Measurements from ENCODE around the gene BMPR1A. TPM values are rescaled to one million over a fixed set of nuclear protein-coding genes. Genes with fewer than 3 reads are reported as not detected.
"Not testable (repeated sequence)": the region's sequence is repeated elsewhere in the genome, so short reads cannot be mapped to it uniquely, and the experiment has no call there.

BMPR1A gene
- total RNA-seq, 4 donors from 2014 or later: 26.5 to 44.9 (median 37.1) TPM

DNA sequence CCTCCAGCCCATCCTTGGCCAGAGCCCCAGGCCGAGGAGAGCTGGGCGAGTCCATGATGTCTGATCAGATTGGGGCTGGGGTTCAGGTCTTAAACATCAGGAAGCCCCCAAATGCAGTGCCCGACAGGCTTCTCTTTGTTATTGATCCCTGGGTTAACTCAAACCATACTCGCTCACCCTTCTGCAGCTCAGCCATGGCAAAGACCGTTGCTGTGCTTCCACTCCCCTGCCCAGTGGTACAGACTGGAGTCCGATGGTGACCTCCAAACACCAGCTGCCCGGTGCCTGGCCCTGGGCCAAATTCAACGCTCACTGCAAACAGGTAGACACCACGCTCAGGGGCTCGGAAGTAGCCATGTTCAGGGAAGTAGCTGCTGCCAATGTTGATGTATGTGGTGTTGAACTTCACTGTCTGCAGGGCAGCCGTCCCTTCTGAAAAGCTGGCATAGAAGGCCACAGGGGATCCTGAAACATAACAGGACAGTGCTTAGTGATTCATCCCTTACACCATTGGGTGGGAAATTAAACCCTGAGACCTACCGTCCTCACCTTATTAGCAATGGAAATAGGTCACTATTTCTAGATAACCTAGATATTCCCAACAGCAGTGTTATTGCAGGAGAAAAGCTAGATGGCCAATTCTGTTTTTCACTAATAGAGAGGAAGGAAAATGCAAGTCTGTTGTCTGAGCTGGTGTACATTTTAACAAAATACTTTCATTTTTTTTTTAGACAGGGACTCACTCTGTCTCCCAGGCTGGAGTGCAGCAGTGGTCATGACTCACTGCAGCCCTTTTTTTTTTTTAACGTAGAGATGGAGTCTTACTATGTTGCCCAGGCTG lies 180.5 kb downstream of the BMPR1A start:
- TF ChIP-seq, protein P1, sequence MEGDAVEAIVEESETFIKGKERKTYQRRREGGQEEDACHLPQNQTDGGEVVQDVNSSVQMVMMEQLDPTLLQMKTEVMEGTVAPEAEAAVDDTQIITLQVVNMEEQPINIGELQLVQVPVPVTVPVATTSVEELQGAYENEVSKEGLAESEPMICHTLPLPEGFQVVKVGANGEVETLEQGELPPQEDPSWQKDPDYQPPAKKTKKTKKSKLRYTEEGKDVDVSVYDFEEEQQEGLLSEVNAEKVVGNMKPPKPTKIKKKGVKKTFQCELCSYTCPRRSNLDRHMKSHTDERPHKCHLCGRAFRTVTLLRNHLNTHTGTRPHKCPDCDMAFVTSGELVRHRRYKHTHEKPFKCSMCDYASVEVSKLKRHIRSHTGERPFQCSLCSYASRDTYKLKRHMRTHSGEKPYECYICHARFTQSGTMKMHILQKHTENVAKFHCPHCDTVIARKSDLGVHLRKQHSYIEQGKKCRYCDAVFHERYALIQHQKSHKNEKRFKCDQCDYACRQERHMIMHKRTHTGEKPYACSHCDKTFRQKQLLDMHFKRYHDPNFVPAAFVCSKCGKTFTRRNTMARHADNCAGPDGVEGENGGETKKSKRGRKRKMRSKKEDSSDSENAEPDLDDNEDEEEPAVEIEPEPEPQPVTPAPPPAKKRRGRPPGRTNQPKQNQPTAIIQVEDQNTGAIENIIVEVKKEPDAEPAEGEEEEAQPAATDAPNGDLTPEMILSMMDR (IDR thresholded peaks at IDR 0.05): no peak
- DNase-seq (ENCODE audit: low spot score) (no peak), ATAC-seq (ENCODE audit: low FRiP score) (no peak)

DNA sequence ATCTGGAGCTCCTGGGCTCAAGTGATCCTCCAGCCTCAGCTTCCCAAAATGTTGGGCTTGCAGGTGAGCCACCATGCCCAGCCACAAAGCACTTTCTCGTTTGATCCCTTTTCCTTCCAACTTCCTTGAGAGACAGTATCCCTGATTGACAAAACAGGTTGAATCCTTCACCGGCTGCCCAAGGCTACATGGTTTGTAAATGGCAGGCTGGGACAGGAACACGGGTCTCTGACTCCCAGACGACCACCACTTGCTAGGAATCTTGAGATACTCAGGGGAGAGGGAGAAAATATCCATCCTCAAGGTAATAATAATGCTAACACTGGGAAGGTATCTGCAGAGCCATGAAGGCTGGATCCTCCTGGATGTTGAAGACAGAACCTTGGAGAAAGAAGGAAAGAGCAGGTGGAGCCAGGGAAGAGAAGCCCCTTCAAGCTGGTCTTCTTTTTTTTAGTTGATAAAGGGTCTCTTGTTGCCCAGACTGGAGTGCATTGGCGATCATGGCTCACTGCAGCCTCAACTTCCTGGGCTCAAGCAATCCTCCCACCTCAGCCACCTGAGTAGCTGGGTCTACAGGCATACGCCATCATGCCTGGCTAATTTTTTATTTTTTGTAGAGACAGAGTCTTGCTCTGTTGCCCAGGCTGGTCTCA lies 181.2 kb downstream of the BMPR1A start:
- ATAC-seq (ENCODE audit: low FRiP score): no peak
- TF ChIP-seq, protein P1 (IDR thresholded peaks at IDR 0.05): no peak
- no peak for DNase-seq (ENCODE audit: low spot score)

DNA sequence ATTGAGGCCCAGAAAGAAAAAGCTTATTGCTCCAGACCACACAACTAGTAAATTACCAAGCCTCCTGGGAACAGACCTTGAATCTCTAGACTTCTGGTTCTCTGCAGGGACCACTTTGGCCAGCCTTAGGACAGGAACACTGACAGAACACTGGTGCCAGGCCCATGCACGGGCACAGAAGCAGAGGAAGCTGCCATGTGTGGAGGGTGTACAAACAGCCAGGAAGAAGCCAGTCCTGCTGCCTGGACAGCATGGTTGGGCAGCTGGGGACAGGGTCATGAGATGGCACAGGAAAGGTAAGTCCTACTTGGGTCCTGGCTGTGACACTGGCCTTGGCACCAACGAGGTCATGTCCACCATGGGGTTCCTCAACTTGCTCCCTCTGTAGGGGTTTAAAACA lies 181.8 kb downstream of the BMPR1A start:
- no peak for ATAC-seq (ENCODE audit: low FRiP score)
- TF ChIP-seq, protein P1 (IDR thresholded peaks at IDR 0.05): no peak

DNA sequence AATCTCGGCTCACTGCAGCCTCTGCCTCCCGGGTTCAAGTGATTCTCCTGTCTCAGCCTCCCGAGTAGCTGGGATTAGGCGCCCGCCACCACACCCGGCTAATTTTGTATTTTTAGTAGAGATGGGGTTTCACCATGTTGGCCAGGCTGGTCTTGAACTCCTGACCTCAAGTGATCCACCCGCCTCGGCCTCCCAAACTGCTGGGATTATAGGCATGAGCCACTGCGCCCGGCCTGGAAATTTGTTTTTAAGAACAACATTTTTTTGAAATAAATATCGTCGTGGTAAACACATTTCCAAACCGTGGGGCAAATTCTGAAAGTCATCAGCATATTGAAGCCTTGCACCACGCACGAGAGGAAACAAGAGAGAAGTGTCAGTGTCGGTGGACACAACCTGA lies 183.7 kb downstream of the BMPR1A start:
- ATAC-seq (ENCODE audit: low FRiP score); DNase-seq (ENCODE audit: low spot score): not testable (repeated sequence)

More for the DNA sequence above, 181.8 kb downstream of the BMPR1A start:
- no peak for DNase-seq (ENCODE audit: low spot score)

DNA sequence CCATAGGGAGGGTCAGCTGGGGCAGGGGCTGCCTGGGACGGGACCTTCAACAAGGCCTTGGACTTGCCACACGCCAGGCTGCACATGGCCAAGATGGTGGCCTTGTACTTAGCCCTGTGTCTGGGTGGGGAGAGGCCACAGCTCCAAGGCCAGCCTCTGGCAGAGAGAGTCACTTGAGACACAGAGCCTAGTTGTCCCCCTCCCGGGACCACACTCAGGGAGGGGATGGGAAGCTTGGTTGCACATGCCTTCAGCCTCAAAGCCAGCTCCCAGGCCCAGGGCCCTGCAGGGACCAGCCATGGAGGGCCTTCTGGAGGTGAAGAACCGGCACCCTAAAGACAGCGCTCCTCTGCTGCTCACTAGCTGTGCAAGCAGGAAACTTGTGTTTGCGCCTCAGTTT lies 184.3 kb downstream of the BMPR1A start:
- ATAC-seq (ENCODE audit: low FRiP score) (no peak), DNase-seq (ENCODE audit: low spot score) (no peak)
- TF ChIP-seq, protein P1 (IDR thresholded peaks at IDR 0.05): no peak

DNA sequence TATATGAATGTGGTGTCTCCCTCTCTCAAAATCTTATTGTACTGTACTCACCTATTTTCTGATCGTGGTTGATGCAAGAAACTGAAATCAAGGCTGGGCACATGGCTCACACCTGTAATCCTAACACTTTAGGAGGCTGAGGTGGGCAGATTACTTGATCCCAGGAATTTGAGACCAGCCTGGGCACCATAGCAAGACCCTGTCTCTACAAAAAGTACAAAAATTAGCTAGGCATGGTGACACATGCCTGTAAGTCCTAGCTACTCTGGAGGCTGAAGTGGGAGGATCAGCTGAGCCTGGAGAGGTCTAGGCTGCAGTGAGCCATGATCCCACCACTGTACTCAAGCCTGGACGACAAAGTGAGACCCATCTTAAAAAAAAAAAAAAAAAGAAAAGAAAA lies 185.0 kb downstream of the BMPR1A start:
- no peak for DNase-seq (ENCODE audit: low spot score)

DNA sequence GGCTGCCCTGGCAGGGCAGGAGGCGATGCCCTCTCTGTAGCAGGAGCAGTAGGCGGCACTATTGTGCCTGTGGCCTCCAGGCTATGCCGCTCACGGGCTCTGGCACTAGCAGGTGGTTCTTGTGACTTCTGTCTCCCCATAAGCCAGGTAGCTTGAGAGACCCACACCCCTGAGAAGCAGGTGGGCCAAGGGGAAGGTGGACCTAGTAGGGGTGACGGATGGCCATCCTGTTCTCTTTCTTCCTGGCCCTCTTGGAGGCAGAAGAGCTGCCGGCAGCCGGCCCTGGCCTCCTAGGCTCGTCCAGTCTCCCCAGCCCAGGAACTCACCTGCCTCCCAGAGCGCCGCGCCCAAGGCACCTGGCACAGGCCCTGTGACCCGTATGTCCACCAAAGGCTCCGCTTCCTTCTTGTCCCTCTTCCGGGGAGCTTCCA lies 185.6 kb downstream of the BMPR1A start:
- no peak for DNase-seq (ENCODE audit: low spot score)

More for the DNA sequence above, 185.0 kb downstream of the BMPR1A start:
- no peak for ATAC-seq (ENCODE audit: low FRiP score)
- TF ChIP-seq, protein P1 (IDR thresholded peaks at IDR 0.05): no peak

More for the DNA sequence above, 185.6 kb downstream of the BMPR1A start:
- ATAC-seq (ENCODE audit: low FRiP score): no peak
- TF ChIP-seq, protein P1 (IDR thresholded peaks at IDR 0.05): no peak
